ENCODE results near the gene RGS3.

DNA sequence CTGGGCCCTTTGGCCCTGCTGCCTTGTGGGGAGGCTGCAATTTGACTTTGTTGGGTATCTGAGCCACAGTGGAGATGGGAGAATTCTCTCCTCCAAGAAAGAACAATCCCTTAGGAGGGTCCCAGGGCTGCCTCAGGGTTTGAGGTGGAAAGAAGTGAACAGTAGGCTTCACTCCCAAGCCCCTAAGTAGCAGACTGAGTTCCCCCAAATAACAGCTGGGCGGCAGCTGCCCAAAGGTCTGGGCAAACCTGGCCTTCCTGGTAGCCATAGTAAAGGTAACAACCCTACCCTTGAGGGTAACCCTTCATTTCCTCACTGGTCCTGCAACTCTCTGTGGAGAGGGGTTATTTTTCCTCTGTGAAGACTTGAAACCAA lies 746 bp downstream of the RGS3 start:
- TF ChIP-seq, protein P1, sequence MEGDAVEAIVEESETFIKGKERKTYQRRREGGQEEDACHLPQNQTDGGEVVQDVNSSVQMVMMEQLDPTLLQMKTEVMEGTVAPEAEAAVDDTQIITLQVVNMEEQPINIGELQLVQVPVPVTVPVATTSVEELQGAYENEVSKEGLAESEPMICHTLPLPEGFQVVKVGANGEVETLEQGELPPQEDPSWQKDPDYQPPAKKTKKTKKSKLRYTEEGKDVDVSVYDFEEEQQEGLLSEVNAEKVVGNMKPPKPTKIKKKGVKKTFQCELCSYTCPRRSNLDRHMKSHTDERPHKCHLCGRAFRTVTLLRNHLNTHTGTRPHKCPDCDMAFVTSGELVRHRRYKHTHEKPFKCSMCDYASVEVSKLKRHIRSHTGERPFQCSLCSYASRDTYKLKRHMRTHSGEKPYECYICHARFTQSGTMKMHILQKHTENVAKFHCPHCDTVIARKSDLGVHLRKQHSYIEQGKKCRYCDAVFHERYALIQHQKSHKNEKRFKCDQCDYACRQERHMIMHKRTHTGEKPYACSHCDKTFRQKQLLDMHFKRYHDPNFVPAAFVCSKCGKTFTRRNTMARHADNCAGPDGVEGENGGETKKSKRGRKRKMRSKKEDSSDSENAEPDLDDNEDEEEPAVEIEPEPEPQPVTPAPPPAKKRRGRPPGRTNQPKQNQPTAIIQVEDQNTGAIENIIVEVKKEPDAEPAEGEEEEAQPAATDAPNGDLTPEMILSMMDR (IDR thresholded peaks at IDR 0.05), result no peak
- TF ChIP-seq EP300 (IDR thresholded peaks at IDR 0.05), result no peak
- no peak for TF ChIP-seq POLR2AphosphoS5 (IDR thresholded peaks at IDR 0.05)
